H9 (cell line): Measurements from ENCODE around the gene VPS18. TPM values are rescaled to one million over a fixed set of nuclear protein-coding genes. Genes with fewer than 3 reads are reported as not detected.

Experiments
- DNase-seq: peaks from one replicate; pipeline ENCODE4 v3.0.0-alpha.2; 2017
- H2AFZ ChIP-seq: one replicate; pipeline ENCODE4 v1.6.1; 2013; ENCODE audit warnings: mild to moderate bottlenecking, low read length, control low read depth, moderate library complexity
- H2AK5ac ChIP-seq: 2 replicates; pipeline ENCODE4 v1.6.1; 2013; ENCODE audit warnings: low read length, control low read depth, mixed read lengths; ENCODE audit not compliant: insufficient read length
- H2BK120ac ChIP-seq: one replicate; pipeline ENCODE4 v1.6.1; 2013; ENCODE audit warnings: low read depth, mild to moderate bottlenecking, low read length, control low read depth, inconsistent platforms; ENCODE audit not compliant: poor library complexity, severe bottlenecking
- H2BK12ac ChIP-seq: 2 replicates; pipeline ENCODE4 v1.6.1; 2013; ENCODE audit warnings: low read length, control low read depth, mixed read lengths, low read depth; ENCODE audit not compliant: insufficient read length
- H2BK15ac ChIP-seq: 2 replicates; pipeline ENCODE4 v1.6.1; 2013; ENCODE audit warnings: low read depth, low read length, control low read depth
- H2BK20ac ChIP-seq: one replicate; pipeline ENCODE4 v1.6.1; 2013; ENCODE audit warnings: low read depth, mild to moderate bottlenecking, low read length, control low read depth, inconsistent platforms; ENCODE audit not compliant: poor library complexity, severe bottlenecking
- H2BK5ac ChIP-seq: 2 replicates; pipeline ENCODE4 v1.6.1; 2013; ENCODE audit warnings: low read length, control low read depth, mixed read lengths; ENCODE audit not compliant: insufficient read length
- H3K14ac ChIP-seq: 2 replicates; pipeline ENCODE4 v1.6.1; 2013; ENCODE audit warnings: low read length, control low read depth; ENCODE audit not compliant: insufficient read depth
- H3K18ac ChIP-seq: 2 replicates; pipeline ENCODE4 v1.6.1; 2013; ENCODE audit warnings: low read depth, mild to moderate bottlenecking, mixed read lengths, low read length, control low read depth; ENCODE audit not compliant: insufficient read length
- H3K23ac ChIP-seq: 2 replicates; pipeline ENCODE4 v1.6.1; 2013; ENCODE audit warnings: low read length, control low read depth, mixed read lengths, low read depth; ENCODE audit not compliant: insufficient read length
- H3K23me2 ChIP-seq: 2 replicates; pipeline ENCODE4 v1.6.1; 2013; ENCODE audit warnings: low read depth, mild to moderate bottlenecking, mixed read lengths, low read length, control low read depth; ENCODE audit not compliant: insufficient read length, poor library complexity, severe bottlenecking
- H3K27ac ChIP-seq: 2 replicates; pipeline ENCODE4 v1.5.1; 2013; ENCODE audit warnings: low read length, control low read depth, mixed read lengths, low read depth; ENCODE audit not compliant: insufficient read length
- H3K27me3 ChIP-seq: 2 replicates; pipeline ENCODE4 v1.6.1; 2013; ENCODE audit warnings: low read length, control low read depth, inconsistent platforms; ENCODE audit not compliant: insufficient read depth
- H3K4ac ChIP-seq: 2 replicates; pipeline ENCODE4 v1.6.1; 2013; ENCODE audit warnings: low read depth, mild to moderate bottlenecking, control low read depth, inconsistent platforms, low read length, moderate library complexity
- H3K4me1 ChIP-seq: 2 replicates; pipeline ENCODE4 v1.6.1; 2013; ENCODE audit warnings: low read length, control low read depth, inconsistent platforms; ENCODE audit not compliant: insufficient read depth
- H3K4me2 ChIP-seq: 2 replicates; pipeline ENCODE4 v1.6.1; 2013; ENCODE audit warnings: low read length, control low read depth, mixed read lengths; ENCODE audit not compliant: insufficient read length, insufficient read depth
- H3K56ac ChIP-seq: 2 replicates; pipeline ENCODE4 v1.6.1; 2013; ENCODE audit warnings: low read depth, mild to moderate bottlenecking, mixed read lengths, low read length, control low read depth; ENCODE audit not compliant: insufficient read length
- H3K79me1 ChIP-seq: 2 replicates; pipeline ENCODE4 v1.6.1; 2013; ENCODE audit warnings: low read depth, mild to moderate bottlenecking, moderate library complexity, low read length, control low read depth, inconsistent platforms; ENCODE audit not compliant: insufficient read depth, poor library complexity, severe bottlenecking
- H3K79me2 ChIP-seq: 2 replicates; pipeline ENCODE4 v1.6.1; 2013; ENCODE audit warnings: low read length, control low read depth, inconsistent platforms; ENCODE audit not compliant: insufficient read depth
- H3K9ac ChIP-seq: 2 replicates; pipeline ENCODE4 v1.6.1; 2013; ENCODE audit warnings: low read length, control low read depth, mixed read lengths; ENCODE audit not compliant: insufficient read length; ENCODE audit errors: extremely low read depth
- H3K9me3 ChIP-seq: one replicate; pipeline ENCODE4 v1.6.1; 2013; ENCODE audit warnings: low read depth, low read length, inconsistent platforms; ENCODE audit not compliant: control insufficient read depth
- H3T11ph ChIP-seq: one replicate; pipeline ENCODE4 v1.6.1; 2013; ENCODE audit warnings: mild to moderate bottlenecking, low read length, control low read depth, inconsistent platforms
- H4K20me1 ChIP-seq: one replicate; pipeline ENCODE4 v1.6.1; 2013; ENCODE audit not compliant: control insufficient read depth, insufficient read length, insufficient read depth
- H4K5ac ChIP-seq: 2 replicates; pipeline ENCODE4 v1.6.1; 2013; ENCODE audit warnings: low read depth, mild to moderate bottlenecking, mixed read lengths, low read length, control low read depth; ENCODE audit not compliant: insufficient read length
- H4K8ac ChIP-seq: replicated peaks from 2 replicates; pipeline ENCODE4 v1.6.1; 2013; ENCODE audit warnings: low read length, control low read depth, mixed read lengths, low read depth; ENCODE audit not compliant: insufficient read length
- H4K91ac ChIP-seq: 2 replicates; pipeline ENCODE4 v1.6.1; 2013; ENCODE audit warnings: low read depth, mild to moderate bottlenecking, moderate library complexity, mixed read lengths, low read length, control low read depth; ENCODE audit not compliant: insufficient read length
- H3K27ac Mint-ChIP-seq, 3 experiments: 2 replicates in 2 of 3; 3 replicates in 1 of 3; pipeline ENCODE4 v1.8.0; 2020 to 2021; ENCODE audit warnings: mixed read lengths in 3 of 3, mild to moderate bottlenecking in 1 of 3, moderate library complexity in 1 of 3
- H3K27me3 Mint-ChIP-seq: 2 replicates; pipeline ENCODE4 v1.8.0; 2021; ENCODE audit warnings: low read depth, mild to moderate bottlenecking, moderate library complexity, mixed read lengths
- H3K36me3 Mint-ChIP-seq, 3 experiments: 2 replicates in 2 of 3; 3 replicates in 1 of 3; pipeline ENCODE4 v1.8.0; 2020 to 2021; ENCODE audit warnings: low read depth in 3 of 3, mixed read lengths in 3 of 3; ENCODE audit not compliant: insufficient read depth in 1 of 3
- H3K4me1 Mint-ChIP-seq, 2 experiments: 2 replicates each; pipeline ENCODE4 v1.8.0; 2020; ENCODE audit warnings: mixed read lengths in 2 of 2
- H3K4me3 Mint-ChIP-seq, 2 experiments: 2 replicates in 1 of 2; 3 replicates in 1 of 2; pipeline ENCODE4 v1.8.0; 2020 to 2021; ENCODE audit warnings: mild to moderate bottlenecking in 2 of 2, mixed read lengths in 2 of 2, moderate library complexity in 1 of 2
- H3K9me3 Mint-ChIP-seq, 2 experiments: 2 replicates in 1 of 2; 3 replicates in 1 of 2; pipeline ENCODE4 v1.8.0; 2020; ENCODE audit warnings: mild to moderate bottlenecking in 2 of 2, mixed read lengths in 2 of 2, moderate library complexity in 1 of 2
- CTCF ChIP-seq: fragments of 200-600 bp; sonication (generic); conservative IDR thresholded peaks from 3 replicates; pipeline ENCODE4 v1.8.0; 2021; ENCODE audit warnings: antibody characterized with exemption, mild to moderate bottlenecking
- WGBS: extraction: QIAGEN DNeasy Blood & Tissue Kit; methylation state at CpG from one replicate; pipeline ENCODE4 v1.1.7; 2013; ENCODE audit warnings: missing lambda C conversion rate, low lambda C conversion rate, mixed read lengths; ENCODE audit not compliant: insufficient read length; ENCODE audit errors: extremely low coverage; 5-methylcytosine and 5-hydroxymethylcytosine counted together
- total RNA-seq: library from RNA; stranded (reverse); gene quantifications from 2 replicates; pipeline ENCODE4 v1.2.1, GENCODE V29; 2021

VPS18 gene
- total RNA-seq, 1 experiment from 2014 or later, result 45.0 TPM

GRCh38 chr15:40879609-40880008, 14.6 kb upstream of the VPS18 start:
- Histone ChIP-seq H2AK5ac (no peak overlapping the region), H3K14ac (no peak overlapping the region), H3K18ac (no peak overlapping the region), H4K91ac (no peak overlapping the region), H3K23me2 (no peaks in the 10 kb centered on the region), H3K23ac (no peak overlapping the region), H4K5ac (no peak overlapping the region), H3K9ac (no peak overlapping the region), H4K20me1 (no peaks in the 10 kb centered on the region), H2BK120ac (no peak overlapping the region), H3K27ac (no peak overlapping the region), H3K79me1 (no peaks in the 10 kb centered on the region), H3K9me3 (no peaks in the 10 kb centered on the region), H2BK20ac (no peak overlapping the region), H3K27me3 (no peaks in the 10 kb centered on the region), H2BK15ac (no peak overlapping the region), H2BK12ac (no peak overlapping the region), H4K8ac (no peak overlapping the region), H3K4me2 (no peak overlapping the region), H3T11ph (no peak overlapping the region), H3K79me2 (no peaks in the 10 kb centered on the region), H3K56ac (no peak overlapping the region), H3K4me1 (no peaks in the 10 kb centered on the region; the same call in 1 of the 2 replicates), H2BK5ac (no peak overlapping the region), H3K4ac (no peak overlapping the region), H2AFZ (no peak overlapping the region)
- peaks cover 8 to 9% of the 10 kb centered on the region in 2 experiments for H3K4me1 Mint-ChIP-seq
- no peak overlapping the region for H3K4me3 Mint-ChIP-seq
- no peak overlapping the region; a peak in 1 of 7 replicates for H3K27ac Mint-ChIP-seq
- DNase-seq, result no peak
- no peaks in the 10 kb centered on the region; the same call in none of the 2 replicates for H3K27me3 Mint-ChIP-seq
- no peak for TF ChIP-seq CTCF
- WGBS, result no CpG with 5 or more reads among the region's 6 CpGs
- H3K36me3 Mint-ChIP-seq, result no peaks in the 10 kb centered on the region
- H3K9me3 Mint-ChIP-seq, result peaks cover 5 to 7% of the 10 kb centered on the region in 2 experiments; a peak in 4 of 5 replicates
